ENCODE data around the gene WLS.
"Not testable (repeated sequence)": the region's sequence is repeated elsewhere in the genome, so short reads cannot be mapped to it uniquely, and the experiment has no call there.

The WLS gene

DNA sequence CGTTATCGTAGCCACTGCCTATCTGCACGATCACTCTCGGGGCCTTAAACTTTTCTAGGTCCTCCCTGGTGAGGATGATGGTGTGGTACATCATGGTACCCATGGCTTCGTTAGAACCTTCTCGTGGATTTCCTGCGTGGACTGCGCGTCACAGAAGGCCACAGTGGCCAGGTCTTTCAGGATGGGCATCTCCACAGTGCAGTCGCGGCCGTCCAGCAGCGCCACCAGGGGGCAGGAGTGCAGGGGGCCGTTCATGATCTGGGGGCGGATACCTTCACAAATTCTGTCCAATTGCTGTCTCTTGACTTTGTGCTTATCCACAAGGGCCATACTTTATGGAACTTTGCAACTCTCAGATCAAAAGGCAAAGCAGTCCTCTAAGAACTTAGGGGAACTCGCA is 69.6 kb downstream of the WLS start:
- DNase-seq = no peak

DNA sequence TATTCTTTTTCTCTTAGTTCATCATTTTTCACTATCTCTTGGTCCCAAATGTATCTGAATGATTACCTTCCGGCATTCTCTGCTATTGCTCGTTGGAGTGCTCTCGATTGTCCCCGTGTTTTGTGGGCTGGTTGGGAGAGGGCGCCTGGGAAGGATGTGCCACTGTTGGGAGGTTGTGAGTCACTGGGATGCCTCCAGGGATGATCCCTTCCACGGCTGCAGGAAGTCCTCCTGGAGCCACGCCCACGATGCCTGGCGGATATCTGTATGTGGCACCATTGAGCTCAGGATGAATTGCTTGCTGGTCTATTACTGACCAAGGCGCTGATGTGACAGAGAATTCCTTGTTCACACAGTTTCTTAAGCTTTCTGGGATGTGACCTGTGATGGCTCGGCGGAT is 70.7 kb downstream of the WLS start:
- DNase-seq = not testable (repeated sequence)

DNA sequence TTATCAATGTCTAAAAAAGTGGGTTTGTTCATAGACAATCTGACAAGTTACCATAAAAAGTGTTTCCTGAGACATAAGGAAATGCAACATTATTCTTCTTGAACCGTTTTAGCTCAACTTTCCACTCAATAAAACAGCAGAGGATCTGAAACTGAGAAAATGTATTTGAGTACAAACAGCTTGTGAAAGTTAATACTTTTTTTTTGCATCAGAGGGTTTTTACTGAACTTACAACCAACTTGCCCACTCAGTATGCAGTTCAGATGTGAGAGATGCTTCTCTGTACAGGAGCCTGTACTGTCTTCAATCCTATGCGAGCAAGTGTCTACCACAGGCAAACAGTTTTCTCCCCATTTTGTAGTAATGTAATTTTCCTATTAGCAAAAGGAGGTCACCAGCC is 71.4 kb downstream of the WLS start:
- DNase-seq = not testable (repeated sequence)

DNA sequence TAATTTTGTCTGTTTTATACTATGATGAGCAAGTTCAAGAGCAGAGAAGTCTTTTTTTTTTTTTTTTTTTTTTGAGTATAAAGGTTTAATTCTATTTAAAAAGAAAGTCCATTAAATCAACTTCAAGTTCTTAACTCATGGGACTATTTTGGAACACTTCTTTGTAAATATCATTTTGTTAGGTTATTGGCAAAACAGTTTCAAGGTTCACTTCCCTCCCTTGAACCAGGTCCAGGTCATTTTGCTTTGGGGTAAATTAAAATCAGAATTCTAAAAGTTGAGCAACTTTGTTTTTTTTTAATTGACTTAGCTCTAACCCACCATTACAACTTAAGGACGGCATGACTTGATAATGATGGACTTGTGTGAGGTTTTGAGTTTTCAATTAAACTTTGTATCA is 72.3 kb downstream of the WLS start:
- DNase-seq = no peak

DNA sequence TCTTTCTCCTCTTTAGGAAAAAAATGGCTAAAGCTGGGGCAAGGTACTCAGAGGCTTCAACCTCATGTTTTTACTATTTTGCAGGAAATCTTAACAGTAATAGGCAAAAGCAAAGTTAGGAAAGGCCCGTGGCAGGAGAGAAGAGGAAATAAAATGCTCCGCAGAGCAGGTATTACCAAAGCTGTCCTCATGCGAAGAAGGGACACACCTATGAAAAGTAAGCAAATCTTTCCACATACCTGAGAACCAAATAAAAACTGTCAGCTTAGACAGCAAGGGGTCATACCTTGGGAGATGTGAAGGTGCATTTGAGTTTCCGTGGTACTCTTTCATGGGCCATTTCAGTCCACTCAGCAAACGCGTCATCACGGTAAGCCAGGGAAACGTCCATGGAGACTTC is 73.5 kb downstream of the WLS start:
- DNase-seq = no peak

DNA sequence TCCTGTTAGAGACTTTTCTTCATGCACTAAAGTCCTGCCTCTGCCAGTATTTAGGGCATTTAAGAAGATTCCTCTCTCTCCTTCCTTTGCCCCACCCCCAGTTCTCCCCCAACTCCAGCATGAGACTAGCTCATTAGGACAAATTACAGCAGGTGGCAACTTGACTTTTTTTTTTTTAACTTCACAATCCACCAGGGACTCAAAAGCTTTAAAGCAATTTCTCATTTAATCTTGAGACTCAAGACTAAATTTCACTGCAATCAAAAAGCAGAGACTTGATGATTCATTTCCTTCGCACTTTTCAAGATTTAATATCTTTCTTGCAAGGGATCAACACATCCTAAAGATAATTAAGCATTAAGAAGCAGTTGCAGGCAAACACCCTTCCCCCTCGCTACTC is 74.9 kb downstream of the WLS start:
- DNase-seq = no peak

DNA sequence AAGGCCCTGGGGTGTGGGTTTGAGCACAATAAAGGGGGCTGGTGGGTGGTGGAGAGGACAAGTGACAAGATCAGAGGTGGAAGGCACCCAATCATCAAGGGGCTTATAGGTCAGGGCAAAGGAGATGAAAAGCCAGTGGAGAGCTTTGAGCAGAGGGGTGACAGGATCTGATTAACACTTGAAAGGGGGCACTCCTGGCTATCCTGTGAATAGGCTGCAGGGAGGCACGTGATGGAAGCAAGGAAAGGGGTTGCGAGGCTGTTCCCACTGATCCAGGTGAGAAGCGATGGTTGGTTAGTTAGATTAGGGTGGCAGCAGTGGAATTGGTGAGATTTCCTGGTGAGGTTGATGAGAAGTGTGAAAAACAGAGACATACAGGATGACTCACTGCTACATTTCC is 80.6 kb downstream of the WLS start:
- no peak for DNase-seq

DNA sequence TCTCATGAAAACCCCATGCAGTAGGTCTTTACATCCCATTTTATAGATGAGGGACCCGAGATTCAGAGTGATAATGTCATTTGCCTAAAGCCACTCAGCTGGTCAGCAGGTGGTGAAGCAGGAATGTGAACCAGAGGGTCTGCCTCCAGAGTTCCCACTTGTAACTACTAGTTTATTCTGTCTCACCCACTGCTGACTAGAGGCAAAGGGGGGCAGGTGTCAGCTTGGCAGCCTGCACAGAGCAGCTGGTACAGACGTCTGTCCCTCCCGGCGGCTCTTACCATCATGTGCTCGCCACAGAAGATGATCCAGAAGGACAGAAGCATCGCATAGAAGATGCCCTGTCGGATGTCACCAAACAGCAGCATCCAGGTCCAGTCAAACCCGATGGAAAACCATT is 82.4 kb downstream of the WLS start:
- DNase-seq = no peak

DNA sequence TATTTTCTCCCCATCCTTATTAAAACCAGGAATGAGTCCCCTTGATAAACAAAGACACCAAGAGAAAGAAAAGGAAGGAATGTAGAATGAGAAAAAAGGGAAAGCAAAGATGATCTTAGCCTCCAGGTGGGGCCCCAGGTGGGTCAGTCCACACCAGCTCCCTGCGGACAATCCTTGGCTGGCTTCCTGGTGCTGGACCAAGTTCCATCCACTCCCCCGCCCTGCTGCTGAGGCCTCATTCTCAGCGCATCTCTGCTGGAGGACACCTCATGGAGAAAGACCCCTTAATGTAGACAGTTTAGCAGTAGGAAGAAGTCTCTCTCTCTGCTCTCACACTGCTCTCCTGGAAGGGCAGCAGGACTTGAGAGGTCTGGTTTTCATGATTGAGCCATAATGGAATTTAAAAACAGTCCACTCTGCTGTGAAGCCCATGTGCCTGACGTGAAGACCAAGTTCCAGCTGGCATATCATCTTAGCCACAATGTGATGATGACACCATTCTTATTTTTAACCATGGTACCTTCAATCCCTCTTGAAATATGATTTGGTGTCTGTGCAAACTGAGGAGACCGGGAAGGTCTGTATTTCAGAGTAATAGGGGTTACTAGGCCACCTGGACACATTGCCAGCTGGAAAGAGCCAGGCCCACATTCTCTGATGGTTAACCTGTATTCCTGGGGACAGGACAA is 83.1 kb downstream of the WLS start:
- DNase-seq = no peak

DNA sequence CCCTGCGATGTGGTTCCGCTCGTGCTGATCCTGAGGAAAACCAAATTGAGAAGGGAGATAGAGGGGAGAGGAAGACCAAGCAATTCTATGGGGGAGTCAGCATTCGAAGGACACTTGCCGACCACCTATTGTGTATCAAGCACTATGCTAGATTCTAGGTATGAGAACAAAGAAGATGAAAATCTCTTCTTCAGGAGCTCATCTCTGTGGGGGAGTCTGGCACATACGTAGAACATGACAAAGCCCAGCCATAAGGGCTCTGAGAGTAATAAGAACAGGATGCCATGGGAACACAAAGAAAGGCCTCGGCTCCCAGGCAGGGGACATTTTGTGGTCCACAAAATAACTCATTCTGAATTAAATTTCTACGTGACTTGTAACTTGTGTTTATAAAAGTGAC is 83.7 kb downstream of the WLS start:
- no peak for DNase-seq

DNA sequence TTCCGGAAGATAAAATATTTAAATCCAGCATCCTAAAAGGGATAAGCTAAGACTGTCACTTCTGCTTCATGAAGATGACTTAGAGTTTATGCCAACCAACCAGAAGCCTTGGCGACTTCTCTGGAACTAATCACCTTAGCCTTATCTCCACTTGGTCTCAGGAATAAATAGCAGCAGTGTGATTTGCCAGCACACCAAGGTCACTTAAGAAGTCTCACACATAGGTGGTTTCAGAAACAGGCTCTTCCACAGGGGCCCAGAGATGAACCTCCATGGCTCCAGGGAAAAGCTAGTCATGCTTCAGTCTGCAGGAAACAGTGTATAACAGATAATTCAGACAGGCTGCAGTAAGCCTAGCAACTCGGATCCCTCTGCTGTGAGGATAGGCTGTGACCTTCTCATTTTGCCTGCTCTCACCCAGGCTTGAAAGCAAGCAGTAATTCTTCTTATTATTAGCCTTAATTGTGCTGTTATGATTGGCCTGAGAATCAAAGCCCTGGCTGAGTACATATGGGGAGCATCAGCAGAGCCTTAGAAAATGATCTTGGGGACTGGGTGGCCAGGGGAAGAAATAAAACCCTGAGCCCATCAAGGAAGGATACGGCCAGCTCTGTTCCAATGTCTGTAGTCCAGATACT is 84.7 kb downstream of the WLS start:
- DNase-seq = no peak

DNA sequence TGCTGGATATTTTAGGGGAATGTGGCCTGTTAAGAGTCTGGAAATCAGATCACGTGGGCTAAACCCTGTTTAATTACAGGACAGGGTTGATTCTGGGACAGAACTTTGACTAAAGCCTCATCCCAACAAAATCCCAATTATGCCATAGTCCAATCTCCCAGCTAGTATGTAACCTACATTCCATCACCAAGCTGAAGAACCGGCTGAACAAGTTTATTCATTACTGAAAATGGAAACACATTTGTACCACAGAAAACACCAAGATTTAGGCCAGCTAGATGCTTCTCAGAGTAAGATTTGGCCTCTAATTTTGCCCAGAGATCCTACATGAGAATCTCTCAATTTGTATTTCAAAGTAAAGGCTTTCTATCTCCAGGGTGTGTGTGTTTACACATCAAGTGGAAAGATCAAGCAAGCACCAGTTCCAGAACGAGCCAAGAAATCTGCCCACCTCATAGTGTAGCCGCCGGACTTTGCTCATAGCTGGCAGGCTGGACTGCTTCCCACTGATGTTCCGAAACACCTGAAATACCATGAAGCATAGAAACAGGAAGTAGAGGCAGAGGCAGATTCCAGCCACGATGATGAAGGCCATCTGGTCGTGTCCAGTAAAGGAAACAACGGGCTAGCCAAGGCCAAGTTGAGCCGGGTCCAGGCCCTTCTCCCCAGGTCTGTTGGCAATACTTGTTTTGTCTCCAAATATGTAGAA is 86.8 kb downstream of the WLS start:
- no peak for DNase-seq

DNA sequence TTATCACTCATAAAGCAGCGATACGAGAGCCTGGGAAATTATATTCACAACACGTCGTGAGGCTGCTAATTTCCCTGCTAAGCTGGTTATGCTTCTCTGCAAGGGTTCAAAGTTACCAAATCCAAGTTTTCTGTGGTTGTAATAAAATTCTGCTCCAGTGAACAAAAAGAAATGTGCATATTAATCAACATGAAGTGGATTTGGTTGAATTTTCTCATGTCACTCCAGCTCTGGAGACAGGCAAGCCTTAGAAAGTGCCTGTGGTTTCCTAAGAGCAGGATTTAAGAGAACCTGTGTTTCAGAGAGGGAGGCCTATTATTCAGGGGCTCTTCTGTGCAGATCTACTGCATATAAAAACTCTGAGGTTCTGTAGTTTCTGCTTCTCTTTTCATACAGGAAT is 87.5 kb downstream of the WLS start:
- DNase-seq = no peak

DNA sequence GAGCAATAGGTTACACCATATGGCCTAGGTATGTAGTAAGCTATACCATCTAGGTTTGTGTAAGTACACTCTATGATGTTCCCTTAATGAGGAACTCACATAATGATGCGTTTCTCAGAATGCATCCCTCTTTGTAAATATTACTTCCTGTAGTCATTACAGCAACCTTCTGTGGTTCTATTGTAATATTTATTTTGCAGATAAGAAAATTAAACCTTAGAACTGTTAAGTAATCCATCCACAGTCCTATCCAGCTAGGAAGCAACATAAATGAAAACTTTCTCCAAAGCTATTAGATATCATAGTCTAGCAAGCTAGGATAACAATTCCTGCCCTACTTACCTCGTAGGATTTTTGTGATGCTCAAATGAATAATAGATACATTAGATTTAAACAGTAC is 88.7 kb downstream of the WLS start:
- no peak for DNase-seq

DNA sequence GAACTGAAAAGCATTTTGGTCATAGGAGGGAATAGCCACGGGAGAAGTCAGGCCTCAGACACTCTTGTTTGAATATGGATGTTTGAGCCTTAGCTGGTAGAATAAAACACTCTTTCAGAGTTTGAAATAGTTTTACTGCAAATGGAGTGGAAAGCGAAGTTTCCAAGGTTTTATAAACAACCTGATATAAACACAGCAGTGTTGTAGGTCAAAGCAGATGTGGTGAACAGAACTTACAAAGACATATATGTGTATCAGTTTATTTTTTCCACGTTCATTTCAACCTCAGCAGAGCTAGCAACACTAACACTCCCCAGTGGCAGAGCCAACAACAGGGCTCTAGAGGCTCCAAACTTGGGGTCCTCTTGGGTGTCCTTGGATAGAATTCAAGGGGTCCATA is 89.9 kb downstream of the WLS start:
- no peak for DNase-seq

DNA sequence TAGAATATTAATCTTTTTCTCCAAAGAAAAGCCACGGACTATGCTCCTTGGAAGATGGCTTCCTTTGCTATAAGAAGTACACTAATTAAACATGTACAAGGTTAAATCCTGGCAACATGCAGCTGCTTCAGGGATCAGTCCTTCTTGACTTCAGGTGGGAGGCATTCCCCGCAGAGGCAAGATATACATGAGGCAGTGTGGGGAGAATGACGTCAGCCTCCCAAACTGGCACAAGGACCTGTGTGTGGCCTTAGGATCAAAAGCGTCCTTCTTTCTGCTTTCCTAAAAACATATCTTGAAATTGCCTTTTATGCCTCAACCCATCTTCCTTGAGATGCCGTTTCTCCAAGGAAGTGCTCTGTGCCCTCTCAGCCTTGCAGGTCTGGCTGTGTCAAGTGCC is 90.3 kb downstream of the WLS start:
- DNase-seq = no peak

DNA sequence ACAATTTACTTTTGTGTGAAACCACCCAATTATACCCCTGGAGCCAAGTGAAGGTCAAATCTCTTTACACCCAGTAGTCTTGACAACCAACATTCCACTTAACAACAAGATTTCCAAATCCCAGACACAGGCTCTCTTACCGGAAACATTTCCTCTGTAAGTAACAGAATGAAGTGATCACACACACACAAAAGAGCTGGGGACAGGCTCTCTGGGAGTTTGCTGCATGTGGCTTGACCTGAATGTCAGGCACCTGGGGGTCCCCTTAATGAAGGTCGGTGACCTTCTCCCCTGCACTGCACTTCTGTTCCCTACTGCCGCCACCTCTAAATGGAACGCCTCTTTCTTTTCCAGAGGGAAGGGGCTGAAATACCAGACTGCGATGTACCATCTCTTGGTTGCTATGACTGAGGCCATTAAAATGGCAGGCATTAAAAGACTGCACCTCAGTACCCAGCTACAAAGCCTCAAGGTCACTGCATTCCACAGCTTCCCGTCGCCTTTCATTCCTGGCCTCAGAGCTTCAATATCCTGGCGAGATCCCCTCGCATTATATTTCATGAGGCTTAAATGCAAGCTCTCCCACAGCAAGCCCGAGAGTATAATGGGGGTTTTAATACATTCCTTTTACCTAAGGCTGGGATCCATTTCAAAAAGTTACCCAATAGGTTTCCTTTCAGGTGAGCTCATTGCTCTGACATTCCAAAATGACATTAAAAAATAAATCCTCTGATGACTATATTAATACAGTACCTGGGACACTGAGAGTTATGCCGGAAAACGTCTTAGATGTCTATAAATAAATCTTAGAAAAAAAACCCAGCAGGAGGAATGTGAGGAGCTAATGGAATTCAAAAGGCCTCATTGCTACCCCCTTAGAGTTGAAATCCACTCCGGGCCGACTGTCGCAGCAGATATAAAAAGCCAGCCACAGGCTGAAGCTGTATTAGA is 91.0 kb downstream of the WLS start:
- DNase-seq = no peak

DNA sequence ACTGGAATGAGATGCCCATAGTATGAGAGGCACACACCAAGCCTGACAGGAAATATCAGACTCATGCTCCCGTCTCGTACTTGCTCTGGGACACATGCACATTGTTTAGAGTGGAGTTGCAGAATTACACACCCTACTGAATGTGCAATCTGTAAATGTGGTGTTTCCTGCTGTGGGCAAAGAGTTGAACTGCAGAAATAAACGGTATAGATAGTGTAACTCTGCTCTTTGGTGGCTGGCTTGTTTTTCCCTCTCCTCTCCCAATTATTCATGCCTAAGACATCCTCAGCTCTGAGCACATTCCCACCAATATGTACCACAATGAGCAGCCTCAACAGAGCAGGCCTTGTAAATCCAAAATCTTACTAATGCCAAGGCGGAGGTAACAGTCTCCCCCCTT is 91.8 kb downstream of the WLS start:
- no peak for DNase-seq

DNA sequence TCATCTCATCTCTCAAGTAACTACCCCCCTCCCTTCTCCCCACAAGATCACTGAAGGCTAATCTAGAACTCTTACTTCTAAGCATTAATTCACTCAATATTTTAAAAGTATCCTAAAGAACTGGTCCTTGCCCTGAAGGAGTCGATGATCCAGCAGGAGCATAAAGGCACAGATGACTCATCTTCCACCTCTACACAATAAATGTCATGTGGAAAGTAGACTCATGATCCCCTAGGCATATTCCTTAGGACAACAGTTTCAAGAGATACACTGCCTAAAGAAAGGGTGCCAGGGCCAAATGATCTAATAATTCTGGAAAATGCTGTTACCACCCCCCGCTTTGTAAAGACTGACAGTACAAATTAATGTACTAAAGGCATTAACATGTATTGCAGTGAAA is 96.1 kb downstream of the WLS start:
- no peak for DNase-seq

DNA sequence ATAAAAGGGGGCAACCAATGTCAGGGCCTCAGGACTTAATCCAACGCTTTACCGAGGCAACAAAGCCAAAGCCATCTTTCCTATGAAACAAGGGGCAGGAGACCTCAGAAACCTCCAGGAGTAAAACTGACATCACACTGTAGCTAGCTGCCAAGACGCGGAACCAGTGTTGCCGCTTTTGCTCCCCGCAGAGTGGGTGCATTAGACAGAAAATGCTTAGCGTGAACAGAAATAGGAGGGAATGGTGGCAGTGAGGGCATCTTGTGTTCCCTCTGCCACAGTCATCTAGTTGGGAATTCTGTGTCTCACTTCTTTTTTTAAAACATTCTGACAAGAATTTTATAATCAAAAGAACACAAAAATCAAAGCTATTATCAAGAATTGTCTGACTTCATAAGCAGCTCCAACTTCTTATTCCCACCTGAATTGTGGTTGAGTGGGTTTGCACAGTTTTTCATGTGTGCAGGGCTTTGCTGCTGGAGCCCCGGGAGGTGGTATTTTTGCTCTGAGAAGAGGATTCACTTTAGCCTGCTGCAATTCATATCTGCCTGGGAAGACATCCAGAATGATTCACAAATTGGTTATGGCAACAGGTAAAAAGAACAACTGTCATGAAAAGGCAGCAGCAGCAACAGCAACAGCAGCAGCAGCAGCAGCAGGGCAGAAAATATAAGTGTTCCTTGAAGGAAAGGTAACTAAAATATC is 99.7 kb downstream of the WLS start:
- no peak for DNase-seq

DNA sequence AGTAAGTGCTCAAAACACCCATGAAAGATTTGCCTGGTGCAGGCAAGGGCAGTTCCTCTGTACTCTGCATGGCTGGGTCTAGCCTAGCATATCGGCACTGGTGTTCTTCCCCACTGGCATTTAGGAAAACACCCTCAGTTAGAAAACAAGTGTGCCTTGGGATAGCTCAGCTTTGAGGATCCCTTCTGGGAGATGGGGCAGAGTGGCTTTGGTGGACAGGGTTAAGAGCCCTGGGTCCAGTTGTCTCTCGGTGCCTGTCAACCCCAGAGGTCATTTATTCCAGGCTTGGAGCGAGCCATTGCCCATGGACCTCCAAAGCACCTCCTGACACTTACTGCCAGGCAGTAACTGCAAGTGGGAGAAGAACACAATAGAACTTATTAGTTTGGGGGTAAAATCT is 101.1 kb downstream of the WLS start:
- no peak for DNase-seq

DNA sequence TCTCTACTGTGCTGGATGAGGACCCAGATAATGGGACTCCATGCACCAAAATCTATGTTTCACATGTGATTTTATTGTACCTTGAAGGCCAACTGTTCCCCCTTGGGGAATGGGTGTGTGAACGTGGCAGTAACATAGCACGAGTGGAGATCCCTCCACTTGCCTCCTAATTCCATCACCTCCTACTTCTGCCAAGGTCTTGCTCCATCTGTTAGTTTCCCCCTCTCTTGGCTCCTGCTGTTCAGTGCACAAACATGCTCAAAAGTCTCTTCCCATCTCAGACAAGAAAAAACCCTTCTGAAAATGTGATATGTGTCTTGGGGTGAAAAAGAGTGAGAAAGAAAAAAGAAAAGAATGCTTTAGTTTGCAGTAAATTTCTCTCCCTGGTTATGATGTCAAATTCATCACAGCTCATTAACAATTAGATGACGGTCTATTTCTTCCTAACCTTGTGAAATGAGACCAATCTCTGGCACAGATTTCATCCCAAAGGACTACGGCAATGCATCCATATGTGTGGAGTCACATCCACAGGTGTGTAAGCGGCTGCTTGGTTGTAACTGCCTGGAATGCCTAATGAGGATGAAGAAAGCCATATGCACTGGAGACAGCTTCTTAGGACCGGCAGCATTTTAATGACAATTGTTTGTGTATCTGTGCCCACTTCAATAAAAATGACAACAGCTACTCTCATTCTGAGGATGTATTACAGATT is 102.6 kb downstream of the WLS start:
- DNase-seq = no peak

All from stimulated activated CD4-positive, alpha-beta T cell treated with anti-CD3 and anti-CD28 coated beads, Interleukin-4, amount 100 ng/mL, for 24 hours (primary cell).